ENCODE results near the gene CCS.
"Not testable (repeated sequence)": the region's sequence is repeated elsewhere in the genome, so short reads cannot be mapped to it uniquely, and the experiment has no call there.

The CCS gene

GRCh38 chr11:66595245-66595904 is 2.4 kb downstream of the CCS start:
- no peak for DNase-seq

- DNase-seq, result no peak
These were observed 6.0 kb downstream of the CCS start for GRCh38 chr11:66598993-66599392.

GRCh38 chr11:66600219-66600618 is 7.2 kb downstream of the CCS start:
- no peak for DNase-seq

DNA sequence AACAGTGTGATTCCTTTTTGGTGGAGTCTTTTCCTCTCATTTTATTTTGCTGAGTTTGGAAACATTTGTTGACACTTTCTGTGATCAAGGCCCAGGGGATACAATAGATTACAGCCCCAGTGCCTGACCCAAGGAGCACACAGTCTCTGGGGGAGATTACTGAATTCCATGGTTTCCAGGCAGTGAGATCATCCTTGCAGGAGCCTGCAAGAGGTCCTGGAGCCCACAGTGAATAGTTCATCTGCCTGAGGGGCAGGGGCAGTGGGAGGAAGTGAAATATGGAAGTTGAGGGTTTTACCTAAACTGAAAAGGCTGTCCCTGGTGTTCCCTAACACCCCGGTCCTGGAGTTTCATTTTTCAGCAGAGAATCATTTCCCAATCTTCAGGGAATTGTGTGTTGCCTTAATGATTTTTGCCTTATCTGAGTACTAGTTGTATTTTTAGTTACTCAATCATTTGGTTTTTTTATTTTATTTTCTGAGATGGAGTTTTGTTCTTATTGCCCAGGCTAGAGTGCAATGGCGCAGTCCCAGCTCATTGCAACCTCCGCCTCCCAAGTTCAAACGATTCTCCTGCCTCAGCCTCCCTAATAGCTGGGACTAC is 7.7 kb downstream of the CCS start:
- DNase-seq, result no peak

GRCh38 chr11:66603072-66603471 is 10.1 kb downstream of the CCS start:
- DNase-seq, result no peak

DNA sequence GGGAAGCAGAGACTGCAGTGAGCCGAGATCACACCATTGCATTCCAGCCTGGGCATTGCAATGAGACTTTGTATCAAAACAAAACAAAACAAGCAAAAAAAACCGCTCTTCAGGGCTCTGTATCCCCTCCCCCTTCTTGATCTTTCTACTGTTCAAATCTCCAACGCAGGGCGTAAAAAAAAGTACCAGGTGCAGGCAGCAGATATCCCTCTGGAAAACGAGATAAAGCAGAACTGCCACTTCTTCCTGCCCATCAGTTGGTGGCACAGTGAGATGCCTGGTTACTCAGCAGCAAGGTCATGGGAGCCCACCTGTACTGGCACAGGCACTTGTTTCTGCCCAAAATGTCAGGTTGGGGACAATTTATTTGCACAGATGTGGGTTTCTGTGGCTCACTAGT is 11.2 kb downstream of the CCS start:
- no peak for DNase-seq

GRCh38 chr11:66606608-66607007 is 13.6 kb downstream of the CCS start:
- not testable (repeated sequence) for DNase-seq

GRCh38 chr11:66607126-66607834 is 14.3 kb downstream of the CCS start:
- no peak for DNase-seq

- DNase-seq, result no peak
These were observed 17.0 kb downstream of the CCS start for GRCh38 chr11:66609721-66610617.

GRCh38 chr11:66612458-66612857 is 19.5 kb downstream of the CCS start:
- no peak for DNase-seq

- no peak for DNase-seq
These were observed 21.1 kb downstream of the CCS start for GRCh38 chr11:66614073-66614472.

DNA sequence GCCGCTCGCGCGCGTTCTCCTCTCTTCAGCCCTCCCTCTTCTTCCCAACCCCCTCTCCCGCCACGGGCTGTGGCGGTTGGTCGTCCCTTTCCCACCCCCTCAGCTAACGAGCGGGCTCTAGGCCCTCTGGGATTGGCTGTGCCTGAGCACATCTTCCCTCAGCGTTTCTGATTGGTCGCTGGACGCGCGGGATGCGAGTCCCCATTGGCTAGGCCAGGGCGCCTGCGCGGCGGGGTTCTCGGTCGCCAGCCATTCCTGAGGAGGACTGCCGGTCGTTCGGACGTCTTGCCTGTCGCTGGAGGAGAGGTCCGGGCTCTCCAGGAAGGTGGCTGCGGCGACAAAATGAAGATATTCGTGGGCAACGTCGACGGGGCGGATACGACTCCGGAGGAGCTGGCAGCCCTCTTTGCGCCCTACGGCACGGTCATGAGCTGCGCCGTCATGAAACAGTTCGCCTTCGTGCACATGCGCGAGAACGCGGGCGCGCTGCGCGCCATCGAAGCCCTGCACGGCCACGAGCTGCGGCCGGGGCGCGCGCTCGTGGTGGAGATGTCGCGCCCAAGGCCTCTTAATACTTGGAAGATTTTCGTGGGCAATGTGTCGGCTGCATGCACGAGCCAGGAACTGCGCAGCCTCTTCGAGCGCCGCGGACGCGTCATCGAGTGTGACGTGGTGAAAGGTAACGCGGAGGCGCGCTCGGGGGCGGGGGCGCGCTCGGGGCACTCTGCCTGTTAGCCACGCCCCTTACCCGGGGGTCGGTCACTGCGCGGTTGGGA is 23.6 kb downstream of the CCS start, which contains the start of gene RBM14:
RBM14 (plus strand) TSS at position 252 of the 776 bp plus-strand sequence; CDS start at position 343, 91 bp downstream.
- DNase-seq, result peak; percentile 96

GRCh38 chr11:66617155-66617834 is 24.3 kb downstream of the CCS start:
- DNase-seq, result no peak

GRCh38 chr11:66619080-66619554 is 26.1 kb downstream of the CCS start:
- DNase-seq, result no peak

- no peak for DNase-seq
These were observed 31.5 kb downstream of the CCS start for GRCh38 chr11:66624450-66624849.

GRCh38 chr11:66625041-66625751 is 32.2 kb downstream of the CCS start:
- no peak for DNase-seq

DNA sequence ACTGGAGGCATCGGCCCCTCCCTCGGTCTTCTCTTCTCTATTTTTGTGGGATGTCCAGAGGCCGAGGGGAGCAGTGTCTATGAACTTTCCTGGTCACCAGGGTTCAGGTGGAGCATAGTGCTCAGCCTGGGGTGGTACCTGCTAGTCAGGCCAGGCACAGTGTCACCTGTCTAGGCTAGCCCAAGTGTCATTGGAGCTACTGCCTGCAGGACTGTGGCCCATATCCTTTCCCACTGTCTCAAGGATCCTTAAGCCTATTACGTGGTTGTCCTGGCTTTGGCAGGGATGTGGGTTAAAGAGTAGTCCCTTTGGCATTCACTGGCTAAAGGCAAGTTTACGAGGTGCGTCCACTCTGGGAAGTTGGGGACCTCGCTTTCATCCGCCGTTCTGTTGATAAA is 32.8 kb downstream of the CCS start:
- DNase-seq, result no peak

- DNase-seq, result no peak
These were observed 33.4 kb downstream of the CCS start for GRCh38 chr11:66626382-66626781.

GRCh38 chr11:66626926-66627325 is 33.9 kb downstream of the CCS start:
- no peak for DNase-seq

DNA sequence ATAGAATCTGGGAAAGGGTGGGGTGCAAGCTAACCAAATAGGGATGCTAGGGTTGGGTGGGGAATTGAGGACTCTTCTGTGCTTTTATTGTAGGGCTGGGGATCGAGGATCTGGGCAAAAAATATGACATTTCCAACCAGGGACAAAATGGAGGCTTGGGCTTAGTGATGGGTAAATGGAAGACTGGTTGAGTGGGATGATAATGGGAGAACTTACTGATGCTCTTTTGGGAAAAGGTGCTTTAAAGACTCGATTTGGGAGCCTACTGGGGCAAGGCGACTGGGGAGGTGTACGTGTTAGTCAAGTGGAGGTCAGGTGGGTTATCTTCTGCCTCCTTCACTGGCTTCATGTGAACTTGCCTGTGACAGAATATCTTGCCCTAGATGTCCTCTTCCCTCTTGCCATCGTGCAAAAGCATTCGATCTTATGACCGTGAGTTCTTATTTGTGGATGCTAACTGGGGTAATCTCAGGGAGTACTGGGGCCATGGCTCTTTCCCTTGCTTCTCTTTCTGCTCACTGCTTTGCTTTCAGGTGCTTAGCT is 35.1 kb downstream of the CCS start:
- DNase-seq, result no peak

- no peak for DNase-seq
These were observed 36.4 kb downstream of the CCS start for GRCh38 chr11:66629356-66629755.
